Measurements from ENCODE around the gene IL10.

DNA sequence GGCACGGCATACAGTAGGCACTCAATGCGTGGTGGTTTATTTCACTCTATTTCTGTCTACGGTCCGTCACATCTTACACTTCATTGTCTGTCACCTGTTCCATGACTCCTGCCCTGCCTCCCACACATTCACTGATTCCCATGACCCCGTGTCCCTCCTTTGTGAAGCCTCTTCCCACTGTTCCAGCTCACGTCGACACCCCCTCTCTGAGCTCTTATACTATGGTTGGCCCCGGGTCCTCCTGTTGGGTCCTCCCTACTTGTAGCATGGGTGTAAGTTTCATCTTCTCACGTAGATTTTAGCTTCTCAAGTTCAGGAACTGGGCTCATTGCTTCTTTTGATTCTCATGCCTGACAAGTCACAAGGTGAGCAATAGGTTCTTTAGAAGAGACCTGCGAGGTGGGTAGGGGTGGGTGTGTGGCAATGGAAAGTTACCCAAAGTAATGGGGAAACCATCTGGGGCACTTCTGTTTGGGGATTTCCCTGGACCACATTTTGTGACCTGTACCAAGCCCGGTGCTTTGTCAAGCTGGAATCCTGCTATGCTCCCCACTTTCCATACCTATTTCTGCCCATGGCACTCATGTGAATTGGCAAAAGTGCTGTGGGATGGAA is 22.1 kb upstream of the IL10 start:
- TF ChIP-seq POLR2A (IDR thresholded peaks at IDR 0.05) (no peak), POLR2AphosphoS5 (IDR thresholded peaks at IDR 0.05) (no peak)

Measured in stomach (tissue), 4 donors.